GM20431 (cell line): Measurements from ENCODE around the gene TECPR2.
"Not testable (repeated sequence)": the region's sequence is repeated elsewhere in the genome, so short reads cannot be mapped to it uniquely, and the experiment has no call there.

ENCODE experiments used
- in situ Hi-C: fragments of 300-500 bp; cut with MseI, MboI; formaldehyde crosslinking; loops from one replicate; pipeline ENCODE4 v1.15.0; 2020; ENCODE audit warnings: low sequenced_read_pairs; ENCODE audit not compliant: unreplicated experiment

The TECPR2 gene

GRCh38 chr14:102333795-102334705 lies 28.7 kb upstream of the TECPR2 start:
- in situ Hi-C loops = no loop called here

- in situ Hi-C loops = no loop called here
Measured at GRCh38 chr14:102335163-102335562, 27.6 kb upstream of the TECPR2 start.

- in situ Hi-C loops = no loop called here
Measured at GRCh38 chr14:102338724-102339123, 24.0 kb upstream of the TECPR2 start.

- in situ Hi-C loops = no loop called here
Measured at GRCh38 chr14:102341566-102341965, 21.2 kb upstream of the TECPR2 start.

GRCh38 chr14:102342238-102342637 lies 20.5 kb upstream of the TECPR2 start:
- in situ Hi-C loops = no loop called here

DNA sequence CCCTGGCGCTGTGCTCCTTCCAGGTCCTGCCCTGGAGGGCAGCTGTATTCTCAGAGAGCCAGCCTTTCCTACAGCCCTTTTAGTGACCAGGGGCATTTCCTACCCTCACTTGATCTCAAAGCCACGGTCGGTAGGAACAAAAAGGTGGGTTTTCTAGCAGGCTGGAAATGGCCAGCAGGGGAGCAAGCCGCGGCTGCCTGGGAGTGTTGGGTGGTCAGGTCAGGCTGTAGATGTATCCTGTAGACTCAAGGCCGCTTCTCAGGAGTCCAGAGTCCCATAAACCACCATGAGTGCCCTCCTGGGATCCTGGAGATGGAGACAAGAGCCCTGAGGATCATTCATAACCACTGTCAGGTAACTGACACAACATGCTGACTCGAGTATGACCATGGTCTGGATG lies 18.7 kb upstream of the TECPR2 start:
- in situ Hi-C loops = no loop called here

- in situ Hi-C loops = no loop called here
Measured at GRCh38 chr14:102344485-102344884, 18.3 kb upstream of the TECPR2 start.

DNA sequence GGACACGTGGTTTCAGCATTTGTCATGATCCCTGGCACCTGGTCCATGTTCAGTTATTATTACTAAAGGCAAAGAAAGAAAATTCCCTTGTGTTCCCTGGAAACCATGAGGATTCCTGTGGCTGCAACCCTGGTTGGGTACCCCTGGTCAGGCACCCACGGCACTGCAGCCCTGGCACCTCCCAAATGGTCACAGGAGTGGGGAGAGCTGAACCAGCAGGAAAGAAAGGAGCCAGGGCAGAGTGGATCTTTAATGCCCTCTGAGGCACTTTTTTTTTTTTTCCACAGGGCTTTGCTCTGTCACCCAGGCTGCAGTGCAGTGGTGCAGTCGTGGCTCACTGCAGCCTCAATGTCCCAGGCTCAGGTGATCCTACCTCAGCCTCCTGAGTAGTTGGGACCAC lies 17.5 kb upstream of the TECPR2 start:
- in situ Hi-C loops = no loop called here

DNA sequence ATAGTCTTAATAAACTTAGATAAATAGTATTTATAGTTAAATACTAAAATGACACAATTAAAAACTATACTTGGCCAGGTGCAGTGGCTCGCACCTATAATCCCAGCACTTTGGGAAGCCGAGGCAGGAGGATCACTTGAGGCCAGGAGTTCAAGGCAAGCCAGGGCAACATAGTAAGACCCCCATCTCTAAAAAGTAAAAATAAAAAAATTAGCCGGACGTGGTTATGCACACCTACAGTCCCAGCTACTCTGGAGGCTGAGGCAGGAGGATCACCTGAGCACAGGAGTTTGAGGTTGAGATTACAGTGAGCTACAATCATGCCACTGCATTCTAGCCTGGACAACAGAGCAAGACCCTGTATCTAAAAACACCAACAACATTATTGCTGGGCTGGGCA lies 16.1 kb upstream of the TECPR2 start:
- in situ Hi-C loops = no loop called here

- in situ Hi-C loops = no loop called here
Measured at GRCh38 chr14:102348376-102348775, 14.4 kb upstream of the TECPR2 start.

DNA sequence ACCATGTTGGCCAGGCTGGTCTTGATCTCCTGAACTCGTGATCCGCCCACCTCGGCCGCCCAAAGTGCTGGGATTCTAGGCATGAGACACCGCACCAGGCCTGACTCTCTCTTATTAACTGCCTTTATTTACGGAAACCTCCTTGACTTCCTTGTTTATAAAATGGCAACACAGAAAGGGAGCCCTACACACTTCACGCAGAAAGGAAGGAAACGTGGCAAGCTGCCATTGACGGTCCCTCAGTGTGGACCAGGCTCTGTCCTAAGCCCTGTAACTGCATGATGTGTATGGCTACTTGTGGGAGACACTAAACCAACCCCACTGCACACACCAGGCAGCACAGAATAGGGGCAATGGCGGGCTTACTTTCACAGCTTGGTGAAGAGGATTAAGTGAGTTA lies 11.7 kb upstream of the TECPR2 start:
- in situ Hi-C loops = no loop called here

DNA sequence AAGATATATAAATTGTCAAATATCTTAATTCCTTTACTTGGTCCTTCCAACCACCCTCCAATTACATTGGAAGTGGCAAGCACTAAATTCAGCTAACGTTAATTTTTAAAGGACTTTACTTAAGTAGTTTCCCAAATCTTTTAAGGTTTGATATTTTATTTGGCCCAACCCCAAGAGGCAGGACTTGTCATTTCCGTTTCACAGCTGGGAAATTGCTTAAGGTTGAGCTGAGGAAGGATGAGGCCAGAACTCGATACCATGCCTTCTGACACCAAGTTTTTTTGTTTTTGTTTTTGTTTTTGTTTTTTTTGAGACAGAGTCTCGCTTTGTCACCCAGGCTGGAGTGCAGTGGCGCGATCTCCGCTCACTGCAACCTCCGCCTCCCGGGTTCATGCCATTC lies 11.1 kb upstream of the TECPR2 start:
- in situ Hi-C loops = not testable (repeated sequence)

- in situ Hi-C loops = no loop called here
Measured at GRCh38 chr14:102352213-102352612, 10.5 kb upstream of the TECPR2 start.

- in situ Hi-C loops = no loop called here
Measured at GRCh38 chr14:102353126-102353619, 9.6 kb upstream of the TECPR2 start.

DNA sequence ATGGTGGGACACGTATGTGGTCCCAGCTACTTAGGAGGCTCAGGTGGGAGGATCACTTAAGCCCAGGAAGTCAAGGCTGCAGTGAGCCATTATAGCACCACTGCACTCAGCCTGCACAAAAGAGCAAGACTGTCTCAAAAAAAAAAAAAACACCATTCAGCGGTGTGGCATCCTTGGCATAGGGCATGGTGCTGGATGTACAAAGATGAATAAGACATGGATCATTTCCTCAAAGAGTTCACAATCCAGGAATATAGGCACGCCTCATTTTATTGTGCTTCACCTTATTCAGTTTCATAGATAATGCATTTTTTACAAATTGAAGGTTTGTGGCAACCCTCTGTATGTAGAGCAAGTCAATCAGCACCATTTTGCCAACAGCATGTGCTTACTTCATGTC lies 6.5 kb upstream of the TECPR2 start:
- in situ Hi-C loops = no loop called here

DNA sequence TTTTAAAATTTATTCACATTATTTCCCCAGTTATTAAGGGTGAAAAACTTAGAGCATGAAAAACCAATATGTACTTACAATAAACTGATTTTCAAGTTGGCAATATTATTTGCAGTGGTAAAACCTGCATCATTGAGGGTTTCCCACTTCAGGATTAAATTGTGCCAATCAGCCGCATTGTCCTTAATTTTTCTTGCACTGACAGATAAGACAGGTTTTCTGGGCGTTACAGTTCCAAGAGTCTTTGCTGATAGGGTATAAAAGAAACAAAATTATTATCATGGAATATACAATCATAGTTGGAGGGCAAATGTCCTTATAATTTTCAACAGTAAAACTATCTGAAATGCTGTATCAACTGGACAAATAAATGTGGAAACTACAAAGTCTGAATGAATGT lies 3.4 kb upstream of the TECPR2 start:
- in situ Hi-C loops = no loop called here

GRCh38 chr14:102360388-102360787 lies 2.4 kb upstream of the TECPR2 start:
- in situ Hi-C loops = no loop called here

- in situ Hi-C loops = no loop called here
Measured at GRCh38 chr14:102362084-102362483, 657 bp upstream of the TECPR2 start.

DNA sequence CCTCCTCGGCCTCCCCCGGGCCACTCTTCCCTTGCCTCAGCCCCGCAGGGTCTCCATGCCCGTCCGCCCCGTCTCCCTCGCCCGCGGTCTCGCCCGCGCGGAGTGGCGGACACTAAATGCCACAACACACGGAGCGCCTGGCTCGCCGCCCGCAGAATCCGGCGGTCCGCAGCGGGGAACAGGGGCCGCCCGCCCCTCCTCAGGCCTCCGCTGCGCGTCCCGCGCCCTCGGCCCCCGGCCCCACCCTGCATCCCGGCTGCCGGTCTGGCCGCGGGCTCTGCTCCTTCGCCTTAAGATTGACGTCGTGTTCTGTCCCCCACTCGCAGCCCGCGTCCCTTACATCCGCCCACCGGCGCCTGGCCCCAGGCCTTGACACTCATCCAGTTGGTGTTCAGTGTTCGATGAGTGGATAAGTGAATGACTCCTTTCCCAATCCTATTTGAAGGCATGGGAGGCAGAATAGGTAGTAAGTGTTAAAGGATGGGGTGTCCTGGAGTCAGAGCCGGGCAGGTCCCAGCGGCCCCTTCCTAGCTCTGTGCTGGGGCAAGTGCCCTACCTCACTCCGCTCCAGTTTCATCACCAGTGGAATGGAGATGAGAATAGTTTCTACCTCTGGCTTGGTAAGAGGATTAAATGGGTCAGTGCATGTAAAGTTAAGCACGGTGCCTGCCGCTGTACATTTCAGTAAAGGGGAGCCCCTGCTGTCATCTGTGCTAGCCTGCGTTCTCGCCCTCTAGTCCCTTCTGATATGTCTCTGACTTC lies 622 bp downstream of the TECPR2 start:
- in situ Hi-C loops = no loop called here

GRCh38 chr14:102370305-102370809 lies 7.6 kb downstream of the TECPR2 start:
- in situ Hi-C loops = no loop called here

GRCh38 chr14:102371361-102371760 lies 8.6 kb downstream of the TECPR2 start:
- in situ Hi-C loops = no loop called here
